ENCODE data around the gene CASP1.
"Not testable (repeated sequence)": the region's sequence is repeated elsewhere in the genome, so short reads cannot be mapped to it uniquely, and the experiment has no call there.

CASP1 gene

GRCh38 chr11:105045676-105046296 is 10.8 kb upstream of the CASP1 start:
- peak; percentile 14 for DNase-seq

DNA sequence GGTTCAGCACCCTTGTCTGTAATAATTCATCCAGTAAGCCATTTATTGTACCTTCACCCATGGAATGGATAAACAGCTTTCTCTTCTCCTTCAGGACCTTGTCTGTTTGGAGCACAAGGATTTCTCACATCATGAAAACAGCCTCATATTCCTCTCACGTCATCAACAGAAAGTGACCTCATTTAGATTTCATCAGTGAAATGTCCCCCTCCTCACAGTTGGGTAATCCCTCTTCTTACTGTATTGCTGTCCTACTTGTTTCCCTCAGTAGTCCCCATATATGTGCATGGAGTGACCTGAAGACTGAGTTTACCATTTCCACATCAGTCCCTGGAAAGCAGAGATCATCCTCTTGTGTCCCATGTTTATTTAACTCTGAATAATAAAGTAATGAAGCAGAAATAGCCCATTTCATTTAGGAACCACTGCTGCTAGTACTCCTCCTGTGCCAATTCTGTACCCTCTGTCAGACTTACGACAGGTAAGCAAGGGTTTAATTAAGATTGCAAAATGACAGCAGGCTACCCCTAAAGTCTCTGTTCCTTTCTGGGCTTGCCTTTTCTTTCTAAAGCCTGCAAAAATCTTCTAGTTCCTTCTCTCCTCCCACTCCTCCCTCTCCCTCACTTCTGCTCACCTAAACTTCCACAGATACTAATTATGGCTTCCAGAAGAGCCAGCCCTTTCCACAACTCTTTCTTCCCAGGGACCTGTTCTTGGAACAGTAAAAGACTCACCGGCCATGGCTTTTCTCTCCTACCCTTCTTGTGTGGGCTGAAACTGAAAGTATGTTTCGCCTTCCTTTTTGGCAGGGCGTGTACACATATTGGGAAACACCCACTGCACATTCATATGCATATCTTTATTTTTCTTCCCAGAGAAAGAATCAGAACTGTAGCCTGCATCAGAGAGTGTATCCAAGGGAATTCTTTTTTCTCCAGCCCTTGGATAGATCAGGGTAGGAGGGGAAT is 9.9 kb upstream of the CASP1 start, which contains the start of gene CARD16:
Gene CARD16 (minus strand): TSS at position 779 of the 968 bp plus-strand sequence. CDS start 38 bp downstream, at position 741.
- peak; percentile 57 for DNase-seq

DNA sequence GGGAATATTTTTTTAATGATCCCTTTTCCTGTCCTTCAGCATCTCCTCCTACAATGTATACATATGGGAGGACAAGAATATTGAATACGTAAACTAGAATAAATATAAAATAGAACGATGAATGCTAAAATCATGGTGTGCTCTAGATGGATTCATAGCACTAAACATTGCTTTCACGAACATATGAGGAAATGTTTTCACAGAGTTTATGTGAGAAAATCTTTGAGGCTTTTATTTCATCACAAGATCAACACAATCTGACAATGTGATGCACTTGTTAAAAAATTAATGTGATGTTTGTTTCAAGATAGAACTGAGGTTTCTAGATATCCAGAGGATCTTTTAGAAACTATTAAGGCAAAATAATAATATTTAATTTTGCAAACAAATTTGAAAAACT is 7.2 kb upstream of the CASP1 start:
- no peak for DNase-seq

DNA sequence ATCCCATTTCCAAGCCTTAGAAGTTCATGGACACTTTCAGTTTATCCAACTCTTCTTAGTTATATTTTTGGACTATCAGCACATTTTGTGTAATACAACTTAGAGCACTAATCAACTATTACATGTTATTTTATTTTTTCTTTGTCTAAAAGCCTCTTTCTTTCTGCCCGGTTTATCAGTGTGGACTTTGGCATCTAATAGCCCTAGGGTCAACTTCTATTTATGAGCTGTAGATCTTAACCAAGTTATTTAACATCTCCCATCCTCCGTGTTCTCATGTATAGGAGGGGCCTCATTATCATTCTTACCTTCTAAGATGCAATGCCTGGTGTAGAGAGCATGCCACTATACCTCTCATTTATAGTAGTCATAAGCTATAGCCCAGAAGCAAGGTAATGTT is 5.8 kb upstream of the CASP1 start:
- DNase-seq = no peak

DNA sequence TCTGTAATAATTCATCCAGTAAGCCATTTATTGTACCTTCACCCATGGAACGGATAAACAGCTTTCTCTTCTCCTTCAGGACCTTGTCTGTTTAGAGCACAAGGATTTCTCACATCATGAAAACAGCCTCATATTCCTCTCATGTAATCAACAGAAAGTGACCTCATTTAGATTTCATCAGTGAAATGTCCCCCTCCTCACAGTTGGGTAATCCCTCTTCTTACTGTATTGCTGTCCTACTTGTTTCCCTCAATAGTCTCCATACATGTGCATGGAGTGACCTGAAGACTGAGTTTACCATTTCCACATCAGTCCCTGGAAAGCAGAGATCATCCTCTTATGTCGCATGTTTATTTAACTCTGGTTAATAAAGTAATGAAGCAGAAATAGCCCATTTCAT is 556 bp downstream of the CASP1 start:
- DNase-seq = not testable (repeated sequence)

DNA sequence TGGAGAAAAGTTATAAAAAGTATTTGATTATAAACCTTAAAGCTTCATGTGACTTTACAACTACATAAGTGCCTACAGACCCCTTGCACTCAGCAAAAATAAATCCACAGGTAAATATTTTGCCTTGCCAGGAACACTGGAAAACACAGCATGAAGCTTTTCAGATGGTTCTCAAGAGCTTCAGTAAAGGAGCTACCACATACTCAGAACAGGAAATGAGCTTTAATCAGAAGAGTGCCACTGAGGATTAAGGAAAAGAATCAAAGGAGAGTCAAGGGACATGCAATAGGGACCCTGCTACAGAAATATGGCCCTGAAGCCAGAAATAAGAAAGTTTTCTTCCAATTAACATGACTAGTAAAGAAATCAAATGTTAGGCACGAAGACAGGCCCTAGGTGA is 1.2 kb downstream of the CASP1 start:
- no peak for DNase-seq

DNA sequence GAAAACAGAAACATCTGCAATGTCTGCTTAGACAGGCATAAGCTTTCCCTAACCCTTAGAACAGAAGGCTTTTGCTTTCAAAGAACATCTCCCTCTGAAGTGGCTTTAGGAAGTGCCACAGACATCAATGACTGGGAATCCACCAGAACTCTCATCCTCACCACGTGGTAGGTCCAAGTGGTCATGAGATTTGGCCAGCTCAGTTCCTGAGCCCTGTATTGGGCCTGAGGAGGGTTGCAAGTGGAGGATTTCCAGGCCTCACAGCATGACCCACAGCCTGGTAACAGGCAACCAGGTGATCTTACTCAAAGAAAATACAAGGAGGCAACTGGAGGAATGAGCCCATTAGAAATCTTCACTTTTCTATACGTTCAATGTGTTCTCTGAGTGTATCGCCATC is 1.6 kb downstream of the CASP1 start:
- DNase-seq = no peak

GRCh38 chr11:105032495-105032894 is 2.4 kb downstream of the CASP1 start:
- no peak for DNase-seq

DNA sequence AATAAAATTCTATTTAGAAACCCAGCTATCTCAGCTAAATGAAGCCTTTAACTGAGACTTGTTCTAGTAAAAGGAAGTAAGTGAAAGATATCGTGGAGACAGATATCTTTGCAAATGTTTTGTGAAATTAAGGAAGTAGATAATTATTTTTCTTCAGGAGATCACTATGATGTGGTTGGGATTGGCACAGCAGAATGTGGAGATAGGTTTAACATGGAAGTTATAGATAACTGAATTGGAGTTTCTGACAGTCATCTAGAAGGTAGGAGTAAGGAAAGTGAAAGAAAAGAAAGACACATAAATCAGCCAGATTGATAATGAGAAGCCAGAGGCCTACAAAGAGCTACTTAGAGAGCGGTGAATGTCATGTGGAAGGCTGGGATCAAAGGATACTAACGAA is 7.3 kb downstream of the CASP1 start:
- DNase-seq = no peak

GRCh38 chr11:105024394-105024793 is 10.6 kb downstream of the CASP1 start:
- no peak for DNase-seq

GRCh38 chr11:105023003-105023402 is 11.9 kb downstream of the CASP1 start, which contains the start of gene CASP5:
Gene CASP5, minus strand, starts transcription at chr11:105023168. Its CDS starts 32 bp downstream, at chr11:105023136.
- DNase-seq = no peak

- no peak for DNase-seq
These were observed 12.4 kb downstream of the CASP1 start for GRCh38 chr11:105022527-105022926.

DNA sequence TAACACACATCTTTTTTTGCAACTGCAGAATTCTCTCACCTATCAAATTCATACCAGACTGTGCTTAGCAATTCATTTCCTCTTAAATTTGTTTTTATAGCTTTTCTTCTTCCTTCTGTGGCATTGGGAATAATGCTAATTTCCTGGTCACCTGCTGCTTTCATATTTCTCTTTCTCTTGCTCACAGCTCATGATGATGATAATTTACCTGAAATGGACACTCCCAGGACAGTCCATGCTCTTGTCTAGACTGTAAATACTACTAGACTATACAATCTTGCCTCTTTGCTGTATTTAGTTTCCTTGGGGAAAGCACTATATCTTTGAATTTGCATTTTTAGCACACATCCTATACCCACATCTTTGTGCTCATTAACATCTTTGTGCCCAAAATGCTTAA is 27.5 kb downstream of the CASP1 start:
- no peak for DNase-seq

GRCh38 chr11:105005451-105005845 is 29.5 kb downstream of the CASP1 start:
- DNase-seq = no peak

DNA sequence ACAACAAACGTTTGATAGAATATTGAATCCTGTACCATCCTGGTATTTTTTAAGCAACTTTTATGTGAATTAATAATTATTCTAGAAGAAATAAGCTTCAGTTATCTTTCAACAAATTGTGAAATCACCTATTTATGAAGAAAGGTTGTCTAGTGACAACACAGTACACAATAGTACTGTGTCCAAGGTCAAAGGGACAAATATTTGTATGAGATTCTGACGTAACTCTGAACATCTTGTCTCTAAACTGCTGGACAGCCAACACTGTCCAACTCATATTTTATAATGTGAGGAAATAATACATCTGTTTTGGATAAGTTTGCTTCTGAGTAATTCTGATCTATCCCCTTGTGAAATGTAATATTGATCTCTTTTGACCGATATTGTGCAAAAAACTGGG is 30.9 kb downstream of the CASP1 start:
- no peak for DNase-seq

DNA sequence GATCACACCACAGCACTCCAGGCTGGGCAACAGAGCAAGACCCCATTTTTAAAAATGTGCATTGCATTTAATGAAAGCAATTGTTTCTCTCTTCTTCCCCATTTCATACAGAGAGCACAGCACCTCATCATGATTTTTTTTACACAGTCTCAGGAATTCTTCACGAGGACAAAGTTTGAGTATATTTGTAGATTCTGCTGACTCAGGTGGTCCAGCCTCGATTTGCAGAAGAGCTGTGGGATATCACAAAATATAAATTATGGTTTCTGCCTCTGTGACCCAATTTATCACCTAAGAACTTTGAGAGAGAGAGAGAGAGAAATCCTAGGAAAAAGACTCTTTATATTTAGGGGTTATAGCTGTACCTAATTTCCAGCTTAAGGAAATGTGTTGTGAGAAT is 31.8 kb downstream of the CASP1 start:
- no peak for DNase-seq

DNA sequence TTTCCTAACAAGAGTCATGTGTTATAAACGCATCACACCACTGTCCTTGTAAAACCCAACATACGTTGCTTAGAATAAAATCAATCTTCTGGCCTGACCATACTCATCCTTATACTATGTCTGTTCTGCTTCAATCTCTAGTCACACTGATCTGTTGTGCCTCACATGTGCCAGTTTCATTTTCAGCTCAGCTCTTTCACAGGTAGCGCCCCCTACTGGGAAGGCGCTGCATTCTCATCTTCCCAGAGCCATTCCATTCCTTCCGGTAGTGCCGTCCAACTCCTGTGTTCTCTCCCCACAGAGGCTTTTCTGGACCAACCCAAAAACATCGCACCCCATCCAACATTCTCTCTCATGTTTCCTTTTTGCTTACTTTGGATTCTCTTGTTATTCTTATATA is 34.1 kb downstream of the CASP1 start:
- no peak for DNase-seq

DNA sequence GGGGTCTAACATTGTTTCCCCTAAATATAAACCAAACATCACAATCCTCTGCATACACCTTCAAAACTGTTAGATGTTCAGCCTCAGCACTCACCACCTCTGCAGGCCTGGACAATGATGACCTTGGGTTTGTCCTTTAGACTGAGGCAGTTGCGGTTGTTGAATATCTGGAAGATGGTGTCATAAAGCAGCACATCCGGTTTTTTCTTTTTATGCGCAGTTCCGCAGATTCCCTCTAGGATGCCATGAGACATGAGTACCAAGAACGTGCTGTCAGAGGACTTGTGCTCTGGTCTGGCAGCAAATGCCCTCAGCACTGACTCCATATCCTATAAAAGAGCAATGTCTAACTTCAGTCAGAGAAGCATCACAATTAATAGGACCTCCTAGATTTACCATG is 34.8 kb downstream of the CASP1 start:
- DNase-seq = peak; percentile 41

DNA sequence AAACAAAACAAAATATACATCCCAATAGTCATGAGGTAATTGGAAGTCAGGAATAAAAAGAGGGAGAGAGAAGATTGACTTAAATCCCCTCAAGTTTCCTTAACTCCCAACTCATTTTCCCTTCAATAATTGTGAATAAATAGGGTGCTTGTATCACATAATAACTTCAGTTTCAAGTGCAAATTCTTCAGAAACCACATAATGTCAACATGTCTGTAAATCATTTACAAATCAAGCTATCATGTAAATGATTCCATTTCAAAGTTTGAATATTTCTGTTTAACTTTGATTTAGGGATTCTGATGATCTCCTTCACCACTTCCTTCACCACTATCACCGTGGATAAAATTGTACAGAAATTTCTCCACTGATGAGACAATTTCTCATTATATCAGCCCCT is 35.2 kb downstream of the CASP1 start:
- peak; percentile 7 for DNase-seq

DNA sequence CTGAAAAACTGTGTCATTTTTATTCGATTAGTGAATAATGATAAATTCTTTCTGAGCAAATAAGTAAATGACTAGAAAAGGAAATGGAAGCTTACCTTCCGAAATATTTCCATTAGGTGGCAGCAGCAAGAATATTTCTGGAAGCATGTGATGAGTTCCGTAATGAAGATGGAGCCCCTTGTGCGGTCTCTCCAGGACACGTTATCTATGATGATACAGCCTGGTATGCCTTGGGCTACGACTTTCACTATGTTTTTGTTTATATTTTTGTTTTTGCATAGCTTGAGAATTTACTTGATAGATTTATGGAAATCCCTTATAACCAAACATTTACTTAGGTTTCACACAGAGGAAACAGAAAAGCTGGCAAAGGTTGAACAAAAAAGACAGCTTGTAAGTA is 37.7 kb downstream of the CASP1 start:
- DNase-seq = no peak

GRCh38 chr11:104995001-104995408 is 39.9 kb downstream of the CASP1 start:
- DNase-seq = no peak

DNA sequence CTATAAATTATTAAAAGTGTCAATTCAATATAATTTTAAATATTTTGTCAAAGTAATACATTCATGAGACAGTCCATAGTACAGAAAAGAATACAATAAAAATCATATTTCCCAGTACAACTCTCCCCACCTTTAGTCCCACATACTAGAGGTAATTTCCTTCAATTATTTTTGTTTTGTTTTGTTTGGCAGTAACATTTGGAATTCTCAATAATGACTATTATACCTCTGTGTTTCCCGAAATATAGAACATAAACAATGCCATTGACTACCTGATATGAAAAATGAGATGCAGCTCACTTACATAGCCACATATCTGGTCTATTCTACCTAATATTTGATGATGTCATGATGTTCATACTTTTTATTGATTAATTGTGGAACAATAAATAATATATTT is 42.2 kb downstream of the CASP1 start:
- DNase-seq = no peak

DNA sequence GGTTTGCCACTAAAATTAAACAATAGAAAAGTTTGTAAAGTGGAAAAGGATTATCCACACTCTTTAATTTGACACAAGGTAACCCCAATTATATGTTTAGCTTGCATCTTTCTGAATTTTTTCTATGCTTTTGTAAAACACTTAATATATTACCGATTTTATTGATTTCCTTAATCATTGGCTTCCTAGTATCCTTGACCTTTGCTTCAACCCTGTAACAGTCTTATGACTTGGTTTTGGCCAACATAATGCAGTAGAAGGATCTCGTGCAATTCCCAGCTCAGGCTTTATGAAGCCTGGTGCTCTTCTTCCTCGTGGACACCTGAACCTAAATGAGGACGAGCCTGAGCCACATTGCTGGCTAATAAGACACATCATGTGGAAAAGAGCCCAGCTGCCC is 43.0 kb downstream of the CASP1 start:
- DNase-seq = no peak

DNA sequence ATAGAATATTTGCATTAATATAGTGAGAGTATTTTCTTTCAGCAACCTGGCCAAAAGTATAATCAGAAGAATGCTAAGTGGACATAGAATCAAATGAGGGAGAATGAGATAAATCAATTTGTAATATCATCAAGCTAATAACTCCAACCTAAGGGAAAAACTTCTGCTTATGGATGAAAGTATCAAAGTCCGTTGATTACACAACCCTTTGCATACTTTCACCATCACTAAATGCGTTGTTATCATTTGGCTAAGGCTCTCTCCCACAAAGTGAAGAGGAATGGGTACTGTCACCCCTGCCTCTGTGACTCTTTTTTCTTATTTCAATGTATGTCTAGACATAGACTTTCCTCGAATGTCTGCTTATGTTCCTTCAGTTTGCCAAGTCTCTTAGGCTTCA is 50.1 kb downstream of the CASP1 start:
- DNase-seq = no peak
